Colonic mucosa (tissue), 4 donors: Measurements from ENCODE around the gene NCK2. TPM values are rescaled to one million over a fixed set of nuclear protein-coding genes. Genes with fewer than 3 reads are reported as not detected.
A peak's percentile ranks its signal among the peaks of the same experiment; 100 is the strongest.

ENCODE experiments used
- DNase-seq: peaks from one replicate; pipeline ENCODE4 v3.0.0-alpha.2; 2020
- H3K27ac ChIP-seq: fragments of 200-600 bp; one replicate; pipeline ENCODE4 v1.8.0; 2021
- H3K27me3 ChIP-seq: fragments of 200-600 bp; one replicate; pipeline ENCODE4 v1.8.0; 2021
- H3K36me3 ChIP-seq: fragments of 200-600 bp; one replicate; pipeline ENCODE4 v1.8.0; 2021
- H3K4me1 ChIP-seq: fragments of 200-600 bp; one replicate; pipeline ENCODE4 v1.8.0; 2021; ENCODE audit warnings: mild to moderate bottlenecking
- H3K4me3 ChIP-seq: fragments of 200-600 bp; one replicate; pipeline ENCODE4 v1.8.0; 2021
- H3K9ac ChIP-seq, 2 donors: one replicate each; pipeline ENCODE4 v1.7.0; 2013; ENCODE audit warnings: control low read depth in 2 of 2, low read depth in 2 of 2, low read length in 2 of 2
- H3K9me3 ChIP-seq: fragments of 200-600 bp; one replicate; pipeline ENCODE4 v1.8.0; 2021
- intact Hi-C: fragments of 100-400 bp; cut with DNase I; formaldehyde crosslinking; loops from one replicate; pipeline ENCODE4 v1.14.1; 2022
- total RNA-seq, 2 donors: library from RNA; stranded (reverse); fragmentation: NEBNext Ultra II Directional in 1 of 2; extraction: Animal tissue kit (Norgen Biotek cat#: 25700) in 1 of 2; gene quantifications; one replicate each; pipeline ENCODE4 v1.2.1, GENCODE V29; 2021
- TF ChIP-seq, protein P1 (sequence below): fragments of 200-600 bp; IDR thresholded peaks from one replicate; pipeline ENCODE4 v1.8.0; 2022; ENCODE audit warnings: antibody characterized with exemption, mild to moderate bottlenecking
- donor health status: healthy.
- donor health status: DM: no; HTN: no; CAD: no.
- donor health status: DM: no; HTN: no; CAD: no.

NCK2 gene
- total RNA-seq, 2 donors from 2014 or later, result 51.3 to 67.5 TPM

DNA sequence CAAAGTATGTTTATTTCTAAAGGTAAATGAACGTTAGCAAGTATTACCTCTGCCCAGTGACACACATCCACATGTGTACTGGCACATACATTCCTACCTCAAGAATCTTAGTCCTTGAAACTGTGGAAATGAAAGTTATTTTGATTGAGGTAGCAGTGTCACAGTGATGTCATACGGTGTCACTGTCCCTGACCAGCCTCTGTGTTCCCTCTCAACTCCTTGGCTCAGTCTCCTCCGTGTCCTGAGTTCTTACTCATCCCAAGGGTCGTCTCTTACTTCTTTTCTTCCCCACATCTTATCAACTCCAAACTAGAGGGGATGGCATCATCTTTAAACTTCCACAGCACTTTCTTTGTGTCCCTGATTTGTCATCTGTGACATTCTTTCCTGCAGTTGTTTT lies 3.3 kb downstream of the NCK2 start:
- Histone ChIP-seq H3K9me3 (no peaks in the 10 kb centered on the region), H3K27ac (peak overlapping the region; percentile 86), H3K27me3 (no peaks in the 10 kb centered on the region), H3K36me3 (no peaks in the 10 kb centered on the region), H3K4me3 (no peak overlapping the region), H3K4me1 (no peaks in the 10 kb centered on the region), H3K9ac (no peak overlapping the region)
- TF ChIP-seq, protein P1, sequence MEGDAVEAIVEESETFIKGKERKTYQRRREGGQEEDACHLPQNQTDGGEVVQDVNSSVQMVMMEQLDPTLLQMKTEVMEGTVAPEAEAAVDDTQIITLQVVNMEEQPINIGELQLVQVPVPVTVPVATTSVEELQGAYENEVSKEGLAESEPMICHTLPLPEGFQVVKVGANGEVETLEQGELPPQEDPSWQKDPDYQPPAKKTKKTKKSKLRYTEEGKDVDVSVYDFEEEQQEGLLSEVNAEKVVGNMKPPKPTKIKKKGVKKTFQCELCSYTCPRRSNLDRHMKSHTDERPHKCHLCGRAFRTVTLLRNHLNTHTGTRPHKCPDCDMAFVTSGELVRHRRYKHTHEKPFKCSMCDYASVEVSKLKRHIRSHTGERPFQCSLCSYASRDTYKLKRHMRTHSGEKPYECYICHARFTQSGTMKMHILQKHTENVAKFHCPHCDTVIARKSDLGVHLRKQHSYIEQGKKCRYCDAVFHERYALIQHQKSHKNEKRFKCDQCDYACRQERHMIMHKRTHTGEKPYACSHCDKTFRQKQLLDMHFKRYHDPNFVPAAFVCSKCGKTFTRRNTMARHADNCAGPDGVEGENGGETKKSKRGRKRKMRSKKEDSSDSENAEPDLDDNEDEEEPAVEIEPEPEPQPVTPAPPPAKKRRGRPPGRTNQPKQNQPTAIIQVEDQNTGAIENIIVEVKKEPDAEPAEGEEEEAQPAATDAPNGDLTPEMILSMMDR, result no peak
- intact Hi-C loops, result loop anchor here (10.0 kb wide), 1 partner anchor 173 kb away; no protein-coding TSS in a partner anchor
- DNase-seq, result no peak

DNA sequence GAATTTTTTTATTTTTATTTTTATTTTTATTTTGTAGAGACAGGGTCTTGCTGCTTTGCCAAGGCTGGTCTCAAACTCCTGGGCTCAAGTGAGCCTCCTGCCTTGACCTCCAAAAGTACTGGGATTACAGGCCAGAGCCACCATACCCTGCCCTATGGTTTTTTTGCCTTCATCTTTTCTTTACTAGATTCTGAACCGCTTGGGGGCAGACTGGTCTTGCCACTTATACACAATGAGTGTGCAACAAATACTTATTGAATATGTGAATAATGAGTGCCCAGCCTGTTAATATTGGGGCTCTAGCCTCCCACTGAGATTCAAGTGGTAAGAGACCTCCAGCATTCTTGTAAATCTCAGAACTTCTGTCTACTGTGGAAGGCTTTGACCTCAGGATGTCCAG lies 3.9 kb downstream of the NCK2 start:
- H3K36me3 ChIP-seq, result no peaks in the 10 kb centered on the region
- peak overlapping the region; percentile 2 for H3K27ac ChIP-seq
- H3K4me1 ChIP-seq, result no peaks in the 10 kb centered on the region
- no peaks in the 10 kb centered on the region for H3K27me3 ChIP-seq
- no peak overlapping the region for H3K9ac ChIP-seq
- TF ChIP-seq, protein P1, result no peak
- no peak overlapping the region for H3K4me3 ChIP-seq
- intact Hi-C loops, result loop anchor here (10.0 kb wide), 1 partner anchor 174 kb away; no protein-coding TSS in a partner anchor
- DNase-seq, result no peak
- H3K9me3 ChIP-seq, result no peaks in the 10 kb centered on the region

DNA sequence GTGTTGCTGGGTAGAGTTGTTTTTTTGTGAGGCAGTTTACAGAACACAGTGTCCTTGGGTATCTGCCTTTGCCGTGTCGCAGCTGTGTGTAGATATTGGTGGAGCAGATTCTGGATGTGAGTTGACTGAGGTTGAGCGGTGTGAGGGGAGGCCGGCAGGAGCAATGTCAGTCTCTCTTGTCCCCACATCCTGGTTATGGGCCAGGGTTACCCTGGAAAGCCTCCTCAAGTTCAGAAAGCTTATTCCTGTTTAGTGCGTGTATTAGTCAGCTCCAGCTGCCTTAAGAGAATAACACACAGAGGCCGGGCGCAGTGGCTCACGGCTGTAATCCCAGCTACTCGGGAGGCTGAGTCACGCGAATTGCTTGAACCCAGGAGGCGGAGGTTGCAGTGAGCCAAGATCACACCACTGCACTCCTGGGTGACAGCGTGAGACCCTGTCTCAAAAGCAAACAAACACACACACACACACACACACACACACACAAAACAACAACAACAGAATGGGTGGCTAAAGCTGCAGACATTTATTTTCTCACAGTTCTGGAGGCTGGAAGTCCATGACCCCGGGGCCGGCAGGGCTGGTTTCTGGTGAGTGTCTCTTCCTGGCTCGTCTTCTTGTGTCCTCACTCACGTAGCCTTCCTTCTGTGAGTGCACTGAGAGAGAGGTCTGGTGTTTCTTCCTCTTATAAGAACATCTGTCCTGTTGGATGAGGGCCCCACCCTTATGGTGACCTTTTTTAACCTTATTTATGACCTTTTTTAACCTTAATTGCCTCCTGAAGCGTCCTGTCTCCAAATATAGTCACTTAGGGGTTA lies 5.1 kb downstream of the NCK2 start:
- no peaks in the 10 kb centered on the region for H3K4me1 ChIP-seq
- TF ChIP-seq, protein P1, result no peak
- no peaks in the 10 kb centered on the region for H3K36me3 ChIP-seq
- H3K9me3 ChIP-seq, result no peaks in the 10 kb centered on the region
- no peak overlapping the region for H3K4me3 ChIP-seq
- H3K27ac ChIP-seq, result no peak overlapping the region
- no peak for DNase-seq
- no peak overlapping the region for H3K9ac ChIP-seq
- no peaks in the 10 kb centered on the region for H3K27me3 ChIP-seq
- intact Hi-C loops, result loop anchor here (10.0 kb wide), 1 partner anchor 175 kb away; no protein-coding TSS in a partner anchor

DNA sequence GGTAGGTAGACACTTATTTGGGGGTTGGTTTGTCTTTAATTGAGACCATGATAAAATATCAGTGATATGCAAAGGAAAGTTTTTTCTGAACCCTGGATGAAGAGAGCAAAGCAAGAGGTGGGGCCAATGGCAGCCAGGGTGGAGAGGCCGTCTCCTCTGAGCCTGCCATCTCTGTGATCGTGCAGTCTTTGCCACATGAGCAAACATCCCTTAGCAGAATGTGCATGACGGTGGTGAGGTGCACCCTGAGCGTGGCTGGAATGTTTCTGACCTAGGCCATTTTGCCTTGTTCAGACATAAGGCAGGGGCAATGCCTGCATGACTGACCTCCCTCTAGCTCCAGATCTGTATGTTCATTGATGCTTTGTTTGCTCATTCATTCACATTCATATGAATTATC lies 6.0 kb downstream of the NCK2 start:
- no peaks in the 10 kb centered on the region for H3K36me3 ChIP-seq
- TF ChIP-seq, protein P1, result no peak
- no peak for DNase-seq
- intact Hi-C loops, result no loop called here
- H3K4me3 ChIP-seq, result no peak overlapping the region
- H3K9me3 ChIP-seq, result no peaks in the 10 kb centered on the region
- H3K27me3 ChIP-seq, result no peaks in the 10 kb centered on the region
- no peak overlapping the region for H3K9ac ChIP-seq
- no peak overlapping the region for H3K27ac ChIP-seq
- H3K4me1 ChIP-seq, result no peaks in the 10 kb centered on the region

DNA sequence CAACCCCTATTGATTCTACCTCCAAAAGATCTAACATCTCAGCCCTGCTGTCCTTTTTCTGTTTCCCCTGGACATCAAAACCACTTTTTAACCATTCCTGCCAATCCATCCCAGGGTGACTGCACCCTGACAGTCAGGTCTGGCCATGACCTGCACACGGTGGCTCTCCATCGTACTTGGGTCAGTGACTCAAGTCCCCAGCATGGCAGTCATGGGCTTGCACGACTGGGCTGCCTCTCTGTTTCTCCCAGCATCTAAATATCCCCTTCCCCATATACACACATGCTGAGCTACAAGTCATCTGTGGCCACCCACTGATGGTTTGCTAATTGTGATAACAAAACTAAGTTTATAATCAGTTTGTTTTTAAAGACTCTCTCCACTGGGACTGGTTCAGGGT lies 6.6 kb downstream of the NCK2 start:
- Histone ChIP-seq H3K9ac (no peak overlapping the region), H3K4me3 (no peak overlapping the region), H3K9me3 (no peaks in the 10 kb centered on the region), H3K36me3 (no peaks in the 10 kb centered on the region), H3K27me3 (no peaks in the 10 kb centered on the region), H3K27ac (no peak overlapping the region), H3K4me1 (no peaks in the 10 kb centered on the region)
- intact Hi-C loops, result no loop called here
- DNase-seq, result no peak
- TF ChIP-seq, protein P1, result no peak
